GM19397 (cell line): ENCODE data around the gene HES3.

Source experiments
- ATAC-seq: cut with Tn5 transposase; IDR thresholded peaks from one replicate; pipeline ENCODE4 v1.9.1; 2021; ENCODE audit warnings: mild to moderate bottlenecking, moderate library complexity; ENCODE audit not compliant: unreplicated experiment

The HES3 gene

GRCh38 chr1:6260961-6261614, 17.1 kb downstream of the HES3 start, which contains the start of gene GPR153:
TSS of gene GPR153 (minus strand) at chr1:6261098. CDS start at chr1:6254905, 6,193 bp downstream.
- ATAC-seq = no peak

GRCh38 chr1:6261615-6261995, 17.6 kb downstream of the HES3 start:
- ATAC-seq = no peak

- ATAC-seq = no peak
Measured at GRCh38 chr1:6262555-6263420, 18.8 kb downstream of the HES3 start.

GRCh38 chr1:6263716-6264115, 19.7 kb downstream of the HES3 start:
- no peak for ATAC-seq

GRCh38 chr1:6265151-6265550, 21.2 kb downstream of the HES3 start:
- ATAC-seq = no peak

- no peak for ATAC-seq
Measured at GRCh38 chr1:6266641-6267040, 22.7 kb downstream of the HES3 start.

GRCh38 chr1:6267686-6268322, 23.8 kb downstream of the HES3 start:
- no peak for ATAC-seq

- ATAC-seq = no peak
Measured at GRCh38 chr1:6268415-6268814, 24.4 kb downstream of the HES3 start.

- ATAC-seq = no peak
Measured at GRCh38 chr1:6269296-6269695, 25.3 kb downstream of the HES3 start.

- ATAC-seq = no peak
Measured at GRCh38 chr1:6269720-6270400, 25.9 kb downstream of the HES3 start.

GRCh38 chr1:6270401-6270800, 26.4 kb downstream of the HES3 start:
- ATAC-seq = no peak

GRCh38 chr1:6271006-6271405, 27.0 kb downstream of the HES3 start:
- no peak for ATAC-seq

- ATAC-seq = no peak
Measured at GRCh38 chr1:6271554-6271953, 27.6 kb downstream of the HES3 start.

GRCh38 chr1:6272452-6272851, 28.5 kb downstream of the HES3 start:
- no peak for ATAC-seq

GRCh38 chr1:6272868-6273267, 28.9 kb downstream of the HES3 start:
- no peak for ATAC-seq

GRCh38 chr1:6273380-6273891, 29.5 kb downstream of the HES3 start:
- no peak for ATAC-seq

- ATAC-seq = no peak
Measured at GRCh38 chr1:6274102-6274501, 30.1 kb downstream of the HES3 start.

- ATAC-seq = no peak
Measured at GRCh38 chr1:6274622-6275139, 30.7 kb downstream of the HES3 start.

GRCh38 chr1:6275826-6276782, 32.1 kb downstream of the HES3 start:
- ATAC-seq = no peak
